Nephron progenitor cell (in vitro differentiated cells): ENCODE data around the gene SF3A2.

Source experiments
- DNase-seq: peaks from one replicate; pipeline ENCODE4 v3.0.0; 2021
- H3K27ac Mint-ChIP-seq: 2 replicates; pipeline ENCODE4 v1.8.0; 2021; ENCODE audit warnings: mild to moderate bottlenecking, moderate library complexity, mixed read lengths
- H3K27me3 Mint-ChIP-seq: 2 replicates; pipeline ENCODE4 v1.8.0; 2021; ENCODE audit warnings: mild to moderate bottlenecking, low read depth, mixed read lengths; ENCODE audit not compliant: poor library complexity
- H3K36me3 Mint-ChIP-seq: 2 replicates; pipeline ENCODE4 v1.8.0; 2021; ENCODE audit warnings: low read depth, mixed read lengths
- H3K4me1 Mint-ChIP-seq: 2 replicates; pipeline ENCODE4 v1.8.0; 2021; ENCODE audit warnings: mixed read lengths
- H3K4me3 Mint-ChIP-seq: 2 replicates; pipeline ENCODE4 v1.8.0; 2021; ENCODE audit warnings: mild to moderate bottlenecking, moderate library complexity, mixed read lengths
- H3K9me3 Mint-ChIP-seq: 2 replicates; pipeline ENCODE4 v1.8.0; 2021; ENCODE audit warnings: mild to moderate bottlenecking, moderate library complexity, mixed read lengths
- CTCF ChIP-seq: fragments of 200-600 bp; sonication (generic); IDR thresholded peaks from 2 replicates; pipeline ENCODE4 v1.5.0; 2021; ENCODE audit warnings: antibody characterized with exemption

The SF3A2 gene

GRCh38 chr19:2223391-2223790 is 13.2 kb upstream of the SF3A2 start:
- H3K4me1 Mint-ChIP-seq, result no peaks in the 10 kb centered on the region
- H3K36me3 Mint-ChIP-seq, result peaks cover 21% of the 10 kb centered on the region
- TF ChIP-seq CTCF, result no peak
- H3K27ac Mint-ChIP-seq, result no peak overlapping the region
- H3K27me3 Mint-ChIP-seq, result peaks cover 3% of the 10 kb centered on the region
- H3K9me3 Mint-ChIP-seq, result no peaks in the 10 kb centered on the region
- no peak overlapping the region for H3K4me3 Mint-ChIP-seq
- no peak for DNase-seq

- no peaks in the 10 kb centered on the region for H3K9me3 Mint-ChIP-seq
- no peak overlapping the region for H3K4me3 Mint-ChIP-seq
- H3K4me1 Mint-ChIP-seq, result no peaks in the 10 kb centered on the region
- H3K36me3 Mint-ChIP-seq, result peaks cover 17% of the 10 kb centered on the region
- DNase-seq, result no peak
- H3K27me3 Mint-ChIP-seq, result peaks cover 3% of the 10 kb centered on the region
- peak overlapping the region; percentile 97 for H3K27ac Mint-ChIP-seq
- no peak for TF ChIP-seq CTCF
Measured at GRCh38 chr19:2223959-2224358, 12.7 kb upstream of the SF3A2 start.

- DNase-seq, result no peak
- Mint-ChIP-seq H3K27me3 (peaks cover 3% of the 10 kb centered on the region), H3K4me3 (no peak overlapping the region), H3K36me3 (peaks cover 13% of the 10 kb centered on the region), H3K27ac (peak overlapping the region; percentile 97), H3K4me1 (no peaks in the 10 kb centered on the region), H3K9me3 (no peaks in the 10 kb centered on the region)
- no peak for TF ChIP-seq CTCF
Measured at GRCh38 chr19:2224754-2225349, 11.8 kb upstream of the SF3A2 start.

- no peak overlapping the region for H3K27ac Mint-ChIP-seq
Measured at GRCh38 chr19:2225415-2226050, 11.1 kb upstream of the SF3A2 start.

GRCh38 chr19:2226051-2226839 is 10.4 kb upstream of the SF3A2 start:
- H3K27ac Mint-ChIP-seq, result no peak overlapping the region
- H3K36me3 Mint-ChIP-seq, result peaks cover 13% of the 10 kb centered on the region
- TF ChIP-seq CTCF, result no peak
- H3K4me3 Mint-ChIP-seq, result no peak overlapping the region
- no peaks in the 10 kb centered on the region for H3K9me3 Mint-ChIP-seq
- no peak for DNase-seq
- no peaks in the 10 kb centered on the region for H3K4me1 Mint-ChIP-seq
- no peaks in the 10 kb centered on the region for H3K27me3 Mint-ChIP-seq

More at GRCh38 chr19:2225415-2226050, 11.1 kb upstream of the SF3A2 start:
- no peak for TF ChIP-seq CTCF
- no peaks in the 10 kb centered on the region for H3K4me1 Mint-ChIP-seq
- peaks cover 13% of the 10 kb centered on the region for H3K36me3 Mint-ChIP-seq
- H3K4me3 Mint-ChIP-seq, result no peak overlapping the region
- no peaks in the 10 kb centered on the region for H3K9me3 Mint-ChIP-seq
- H3K27me3 Mint-ChIP-seq, result peaks cover 3% of the 10 kb centered on the region
- no peak for DNase-seq
